Prostate gland (tissue), 2 donors: ENCODE results near the gene APOBEC3B.

Experiments
- CTCF ChIP-seq, 4 experiments: fragments of 200-600 bp in 2 of 4; fragments of 450-650 bp in 2 of 4; sonication (generic) in 2 of 4; IDR thresholded peaks; 1 replicate in 3 of 4; 2 replicates in 1 of 4; pipeline ENCODE4 v1.5.1; 2016 to 2019; ENCODE audit warnings: antibody characterized with exemption in 4 of 4, mild to moderate bottlenecking in 2 of 4, moderate library complexity in 2 of 4
- POLR2A ChIP-seq: fragments of 450-650 bp; IDR thresholded peaks from one replicate; pipeline ENCODE4 v1.6.1; 2016; ENCODE audit warnings: antibody characterized with exemption, mild to moderate bottlenecking
- POLR2AphosphoS5 ChIP-seq: sonication (generic); formaldehyde crosslinking; IDR thresholded peaks from one replicate; pipeline ENCODE4 v1.6.1; 2017; ENCODE audit warnings: antibody characterized with exemption

GRCh38 chr22:39029227-39029626 is 47.1 kb downstream of the APOBEC3B start:
- TF ChIP-seq CTCF (IDR thresholded peaks at IDR 0.05) (no peak), POLR2A (no peak), POLR2AphosphoS5 (no peak)
